ENCODE data around the gene TLL1.

TLL1 gene

GRCh38 chr4:165872461-165873297, at the start of gene TLL1:
Gene TLL1 (plus strand): TSS chr4:165873237. CDS start chr4:165873905, 668 bp downstream.
- no peak for DNase-seq

- no peak for DNase-seq
Observed at GRCh38 chr4:165826166-165826565, 46.9 kb upstream of the TLL1 start.

- DNase-seq = no peak
Observed at GRCh38 chr4:165827018-165827417, 46.0 kb upstream of the TLL1 start.

GRCh38 chr4:165828928-165829327, 44.1 kb upstream of the TLL1 start:
- DNase-seq = no peak

GRCh38 chr4:165834116-165834515, 38.9 kb upstream of the TLL1 start:
- DNase-seq = no peak

GRCh38 chr4:165838575-165838974, 34.5 kb upstream of the TLL1 start:
- no peak for DNase-seq

- no peak for DNase-seq
Observed at GRCh38 chr4:165839615-165840333, 33.3 kb upstream of the TLL1 start.

- no peak for DNase-seq
Observed at GRCh38 chr4:165842684-165843083, 30.4 kb upstream of the TLL1 start.

GRCh38 chr4:165844161-165844560, 28.9 kb upstream of the TLL1 start:
- no peak for DNase-seq

GRCh38 chr4:165851256-165851655, 21.8 kb upstream of the TLL1 start:
- no peak for DNase-seq

- DNase-seq = no peak
Observed at GRCh38 chr4:165855191-165855590, 17.8 kb upstream of the TLL1 start.

GRCh38 chr4:165861363-165861762, 11.7 kb upstream of the TLL1 start:
- no peak for DNase-seq

- peak; percentile 1 for DNase-seq
Observed at GRCh38 chr4:165864271-165864670, 8.8 kb upstream of the TLL1 start.

- DNase-seq = no peak
Observed at GRCh38 chr4:165866019-165866650, 6.9 kb upstream of the TLL1 start.

- DNase-seq = no peak
Observed at GRCh38 chr4:165867961-165868360, 5.1 kb upstream of the TLL1 start.

GRCh38 chr4:165873298-165874071, 448 bp downstream of the TLL1 start:
- DNase-seq = no peak

GRCh38 chr4:165874072-165874790, 1.2 kb downstream of the TLL1 start:
- no peak for DNase-seq

GRCh38 chr4:165874791-165875371, 1.8 kb downstream of the TLL1 start:
- no peak for DNase-seq

- DNase-seq = no peak
Observed at GRCh38 chr4:165875446-165875845, 2.4 kb downstream of the TLL1 start.

- no peak for DNase-seq
Observed at GRCh38 chr4:165877286-165877685, 4.2 kb downstream of the TLL1 start.

GRCh38 chr4:165879641-165880040, 6.6 kb downstream of the TLL1 start:
- DNase-seq = no peak

GRCh38 chr4:165894159-165894558, 21.1 kb downstream of the TLL1 start:
- no peak for DNase-seq

Data from SHP77 treated with DMSO at 0.1 percent for 48 hours (cell line).